Measurements from ENCODE around the gene NOTCH1.

DNA sequence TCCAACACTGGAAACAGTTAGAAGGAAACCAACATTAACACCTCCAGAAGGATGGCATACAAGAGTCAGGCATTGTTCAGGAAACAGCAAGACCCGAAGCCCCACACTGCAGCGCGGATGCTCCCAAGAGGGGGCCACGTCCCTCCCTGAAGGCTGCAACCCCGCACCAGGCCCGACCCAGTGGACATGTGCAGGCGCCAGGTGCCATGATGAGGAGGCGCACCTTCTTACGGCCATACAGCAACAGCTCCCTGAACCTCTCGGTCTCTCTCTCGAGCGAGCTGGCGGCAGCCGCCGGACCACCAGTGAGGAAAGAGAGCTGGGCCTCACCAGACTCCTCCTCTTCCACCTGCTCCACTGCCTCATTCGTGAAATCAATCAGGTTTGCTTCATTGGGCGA is 83.2 kb downstream of the NOTCH1 start:
- TF ChIP-seq, protein P1, sequence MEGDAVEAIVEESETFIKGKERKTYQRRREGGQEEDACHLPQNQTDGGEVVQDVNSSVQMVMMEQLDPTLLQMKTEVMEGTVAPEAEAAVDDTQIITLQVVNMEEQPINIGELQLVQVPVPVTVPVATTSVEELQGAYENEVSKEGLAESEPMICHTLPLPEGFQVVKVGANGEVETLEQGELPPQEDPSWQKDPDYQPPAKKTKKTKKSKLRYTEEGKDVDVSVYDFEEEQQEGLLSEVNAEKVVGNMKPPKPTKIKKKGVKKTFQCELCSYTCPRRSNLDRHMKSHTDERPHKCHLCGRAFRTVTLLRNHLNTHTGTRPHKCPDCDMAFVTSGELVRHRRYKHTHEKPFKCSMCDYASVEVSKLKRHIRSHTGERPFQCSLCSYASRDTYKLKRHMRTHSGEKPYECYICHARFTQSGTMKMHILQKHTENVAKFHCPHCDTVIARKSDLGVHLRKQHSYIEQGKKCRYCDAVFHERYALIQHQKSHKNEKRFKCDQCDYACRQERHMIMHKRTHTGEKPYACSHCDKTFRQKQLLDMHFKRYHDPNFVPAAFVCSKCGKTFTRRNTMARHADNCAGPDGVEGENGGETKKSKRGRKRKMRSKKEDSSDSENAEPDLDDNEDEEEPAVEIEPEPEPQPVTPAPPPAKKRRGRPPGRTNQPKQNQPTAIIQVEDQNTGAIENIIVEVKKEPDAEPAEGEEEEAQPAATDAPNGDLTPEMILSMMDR (conservative IDR thresholded peaks at IDR 0.05) = no peak
- no peak for TF ChIP-seq ZFX (IDR thresholded peaks at IDR 0.05)

Measured in C4-2B (cell line).